OCI-LY7 (cell line): ENCODE measurements around the gene COLEC12.

Experiments used
- CTCF ChIP-seq: fragments of 200-600 bp; sonication (generic); conservative IDR thresholded peaks from 2 replicates; pipeline ENCODE4 v1.5.1; 2014; ENCODE audit warnings: mild to moderate bottlenecking, antibody characterized with exemption, low read length, moderate library complexity, mixed read lengths
- EZH2phosphoT487 ChIP-seq: fragments of 200-600 bp; sonication (generic); IDR thresholded peaks from 2 replicates; pipeline ENCODE4 v1.6.1; 2018; ENCODE audit warnings: low read depth, borderline replicate concordance, mild to moderate bottlenecking, mixed run types, antibody characterized with exemption, low read length, moderate library complexity, mixed read lengths

- TF ChIP-seq CTCF (no peak), EZH2phosphoT487 (no peak)
Measured at GRCh38 chr18:492451-492850, 8.1 kb downstream of the COLEC12 start.
